Mesothelial cell of epicardium (in vitro differentiated cells): ENCODE measurements around the gene FGGY. TPM values are rescaled to one million over a fixed set of nuclear protein-coding genes. Genes with fewer than 3 reads are reported as not detected.

Experiments
- DNase-seq, 2 experiments: peaks; one replicate each; pipeline ENCODE4 v3.0.0; 2021; ENCODE audit warnings: low spot score in 2 of 2; ENCODE audit not compliant: unreplicated experiment in 2 of 2
- H3K27ac Mint-ChIP-seq: 2 replicates; pipeline ENCODE4 v1.8.0; 2021; ENCODE audit warnings: mixed read lengths
- H3K27me3 Mint-ChIP-seq: 2 replicates; pipeline ENCODE4 v1.8.0; 2021; ENCODE audit warnings: low read depth, mixed read lengths
- H3K36me3 Mint-ChIP-seq: 2 replicates; pipeline ENCODE4 v1.8.0; 2021; ENCODE audit warnings: mixed read lengths
- H3K4me1 Mint-ChIP-seq: 2 replicates; pipeline ENCODE4 v1.8.0; 2021; ENCODE audit warnings: mixed read lengths
- H3K4me3 Mint-ChIP-seq: 2 replicates; pipeline ENCODE4 v1.8.0; 2021; ENCODE audit warnings: mild to moderate bottlenecking, moderate library complexity, mixed read lengths
- H3K9me3 Mint-ChIP-seq: 2 replicates; pipeline ENCODE4 v1.8.0; 2021; ENCODE audit warnings: mixed read lengths
- total RNA-seq: library from RNA; stranded (reverse); gene quantifications from 3 replicates; pipeline ENCODE4 v1.2.1, GENCODE V29; 2021
- TF ChIP-seq, protein P1 (sequence below): fragments of 200-600 bp; sonication (generic); IDR thresholded peaks from one replicate; pipeline ENCODE4 v1.5.0; 2021; ENCODE audit warnings: antibody characterized with exemption; ENCODE audit not compliant: unreplicated experiment

FGGY gene
- total RNA-seq, 1 donor from 2014 or later, result 21.8 TPM

- H3K4me1 Mint-ChIP-seq, result peaks cover 47% of the 10 kb centered on the region
- H3K27ac Mint-ChIP-seq, result peak overlapping the region; percentile 55
- no peaks in the 10 kb centered on the region for H3K27me3 Mint-ChIP-seq
- TF ChIP-seq, protein P1, sequence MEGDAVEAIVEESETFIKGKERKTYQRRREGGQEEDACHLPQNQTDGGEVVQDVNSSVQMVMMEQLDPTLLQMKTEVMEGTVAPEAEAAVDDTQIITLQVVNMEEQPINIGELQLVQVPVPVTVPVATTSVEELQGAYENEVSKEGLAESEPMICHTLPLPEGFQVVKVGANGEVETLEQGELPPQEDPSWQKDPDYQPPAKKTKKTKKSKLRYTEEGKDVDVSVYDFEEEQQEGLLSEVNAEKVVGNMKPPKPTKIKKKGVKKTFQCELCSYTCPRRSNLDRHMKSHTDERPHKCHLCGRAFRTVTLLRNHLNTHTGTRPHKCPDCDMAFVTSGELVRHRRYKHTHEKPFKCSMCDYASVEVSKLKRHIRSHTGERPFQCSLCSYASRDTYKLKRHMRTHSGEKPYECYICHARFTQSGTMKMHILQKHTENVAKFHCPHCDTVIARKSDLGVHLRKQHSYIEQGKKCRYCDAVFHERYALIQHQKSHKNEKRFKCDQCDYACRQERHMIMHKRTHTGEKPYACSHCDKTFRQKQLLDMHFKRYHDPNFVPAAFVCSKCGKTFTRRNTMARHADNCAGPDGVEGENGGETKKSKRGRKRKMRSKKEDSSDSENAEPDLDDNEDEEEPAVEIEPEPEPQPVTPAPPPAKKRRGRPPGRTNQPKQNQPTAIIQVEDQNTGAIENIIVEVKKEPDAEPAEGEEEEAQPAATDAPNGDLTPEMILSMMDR, result no peak
- peaks cover 11% of the 10 kb centered on the region for H3K9me3 Mint-ChIP-seq
- peaks cover 4% of the 10 kb centered on the region for H3K36me3 Mint-ChIP-seq
- H3K4me3 Mint-ChIP-seq, result no peak overlapping the region
- DNase-seq, result no peak
These were observed 338.2 kb downstream of the FGGY start for GRCh38 chr1:59635097-59635496.

DNA sequence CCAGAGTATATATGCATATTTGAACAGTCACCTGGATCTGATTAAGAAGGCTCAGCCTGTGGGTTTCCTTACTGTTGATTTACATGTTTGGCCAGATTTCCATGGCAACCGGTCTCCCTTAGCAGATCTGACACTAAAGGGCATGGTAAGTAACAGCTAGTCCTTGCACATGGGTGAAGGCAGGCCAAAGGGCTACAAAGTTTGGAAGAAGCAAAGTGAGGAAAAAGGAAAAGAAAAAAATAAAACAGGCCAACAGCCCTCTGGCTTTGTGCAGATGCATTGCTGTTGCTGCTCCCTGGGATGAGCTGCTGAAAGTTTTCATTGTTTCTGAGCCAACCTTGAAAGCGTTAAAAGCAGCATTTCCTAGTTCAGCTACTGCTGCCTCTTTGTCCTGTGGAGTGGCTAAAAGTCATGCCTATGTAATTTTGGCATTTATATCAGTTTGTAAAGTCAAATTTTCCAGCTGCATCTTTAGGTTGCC is 341.4 kb downstream of the FGGY start:
- Mint-ChIP-seq H3K9me3 (peaks cover 11% of the 10 kb centered on the region), H3K36me3 (peaks cover 4% of the 10 kb centered on the region), H3K4me1 (peaks cover 51% of the 10 kb centered on the region), H3K27me3 (no peaks in the 10 kb centered on the region), H3K4me3 (no peak overlapping the region), H3K27ac (peak overlapping the region; percentile 92)
- DNase-seq, result no peak
- TF ChIP-seq, protein P1, result no peak

- DNase-seq, result no peak
- Mint-ChIP-seq H3K4me1 (peaks cover 60% of the 10 kb centered on the region), H3K27ac (peak overlapping the region; percentile 81), H3K27me3 (no peaks in the 10 kb centered on the region), H3K4me3 (no peak overlapping the region), H3K36me3 (peaks cover 4% of the 10 kb centered on the region), H3K9me3 (peaks cover 7% of the 10 kb centered on the region)
- TF ChIP-seq, protein P1, result no peak
These were observed 342.4 kb downstream of the FGGY start for GRCh38 chr1:59639266-59639665.

GRCh38 chr1:59640851-59641250 is 344.0 kb downstream of the FGGY start:
- peaks cover 7% of the 10 kb centered on the region for H3K9me3 Mint-ChIP-seq
- H3K4me1 Mint-ChIP-seq, result peaks cover 65% of the 10 kb centered on the region
- no peak for DNase-seq
- H3K36me3 Mint-ChIP-seq, result peaks cover 4% of the 10 kb centered on the region
- H3K27me3 Mint-ChIP-seq, result no peaks in the 10 kb centered on the region
- no peak overlapping the region for H3K4me3 Mint-ChIP-seq
- peak overlapping the region; percentile 78 for H3K27ac Mint-ChIP-seq
- TF ChIP-seq, protein P1, result no peak

- TF ChIP-seq, protein P1, result no peak
- Mint-ChIP-seq H3K27ac (peak overlapping the region; percentile 97), H3K4me3 (no peak overlapping the region), H3K27me3 (no peaks in the 10 kb centered on the region), H3K36me3 (peaks cover 4% of the 10 kb centered on the region), H3K4me1 (peaks cover 66% of the 10 kb centered on the region), H3K9me3 (peaks cover 7% of the 10 kb centered on the region)
- no peak for DNase-seq
These were observed 344.9 kb downstream of the FGGY start for GRCh38 chr1:59641836-59642235.

GRCh38 chr1:59643526-59643925 is 346.6 kb downstream of the FGGY start:
- Mint-ChIP-seq H3K4me3 (no peak overlapping the region), H3K27me3 (no peaks in the 10 kb centered on the region), H3K27ac (peak overlapping the region; percentile 95), H3K36me3 (peaks cover 8% of the 10 kb centered on the region), H3K4me1 (peaks cover 54% of the 10 kb centered on the region), H3K9me3 (peaks cover 7% of the 10 kb centered on the region)
- TF ChIP-seq, protein P1, result no peak
- no peak for DNase-seq
